CD1c-positive myeloid dendritic cell (primary cell): ENCODE results near the gene SRPK2.
"Not testable (repeated sequence)": the region's sequence is repeated elsewhere in the genome, so short reads cannot be mapped to it uniquely, and the experiment has no call there.

Experiments used
- DNase-seq: peaks from one replicate; pipeline ENCODE4 v3.0.0-alpha.2; 2016; ENCODE audit errors: extremely low spot score

SRPK2 gene

GRCh38 chr7:105339404-105340323, 49.1 kb downstream of the SRPK2 start:
- DNase-seq = no peak

GRCh38 chr7:105337529-105337928, 51.2 kb downstream of the SRPK2 start:
- no peak for DNase-seq

GRCh38 chr7:105336009-105336408, 52.7 kb downstream of the SRPK2 start:
- DNase-seq = peak; percentile 33

DNA sequence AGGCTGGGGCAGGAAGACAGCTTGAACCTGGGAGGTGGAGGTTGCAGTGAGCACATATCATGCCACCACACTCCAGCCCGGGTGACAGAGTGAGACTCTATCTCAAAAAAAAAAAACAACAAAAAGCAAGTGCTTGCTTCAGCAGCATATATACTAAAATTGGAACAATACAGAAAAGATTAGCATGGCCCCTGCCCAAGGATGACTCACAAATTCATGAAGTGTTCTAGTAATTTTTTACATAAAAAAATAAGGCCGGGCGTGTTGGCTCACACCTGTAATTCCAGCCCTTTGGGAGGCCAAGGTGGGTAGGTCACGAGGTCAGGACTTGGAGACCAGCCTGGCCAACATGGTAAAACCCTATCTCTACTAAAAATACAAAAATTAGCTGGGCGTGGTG, 56.1 kb downstream of the SRPK2 start:
- not testable (repeated sequence) for DNase-seq

GRCh38 chr7:105330526-105330925, 58.2 kb downstream of the SRPK2 start:
- no peak for DNase-seq

GRCh38 chr7:105327201-105327600, 61.5 kb downstream of the SRPK2 start:
- DNase-seq = no peak

GRCh38 chr7:105325216-105325904, 63.4 kb downstream of the SRPK2 start:
- DNase-seq = peak; percentile 75

DNA sequence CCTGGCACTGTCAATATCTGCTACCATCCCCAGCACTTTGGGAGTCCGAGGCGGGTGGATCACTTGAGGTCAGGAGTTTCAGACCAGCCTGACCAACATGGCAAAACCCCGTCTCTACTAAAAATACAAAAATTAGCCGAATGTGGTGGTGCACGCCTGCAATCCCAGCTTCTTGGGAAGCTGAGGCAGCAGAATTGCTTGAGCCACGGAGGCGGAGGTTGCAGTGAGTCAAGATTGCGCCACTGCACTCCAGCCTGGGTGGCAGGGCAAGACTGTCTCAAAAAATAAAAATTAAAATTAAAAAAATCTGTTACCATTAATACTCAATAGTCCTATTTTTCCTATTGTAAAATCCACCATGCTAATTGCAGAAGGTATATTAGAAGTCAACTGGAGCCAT, 64.1 kb downstream of the SRPK2 start:
- peak; percentile 62 for DNase-seq

DNA sequence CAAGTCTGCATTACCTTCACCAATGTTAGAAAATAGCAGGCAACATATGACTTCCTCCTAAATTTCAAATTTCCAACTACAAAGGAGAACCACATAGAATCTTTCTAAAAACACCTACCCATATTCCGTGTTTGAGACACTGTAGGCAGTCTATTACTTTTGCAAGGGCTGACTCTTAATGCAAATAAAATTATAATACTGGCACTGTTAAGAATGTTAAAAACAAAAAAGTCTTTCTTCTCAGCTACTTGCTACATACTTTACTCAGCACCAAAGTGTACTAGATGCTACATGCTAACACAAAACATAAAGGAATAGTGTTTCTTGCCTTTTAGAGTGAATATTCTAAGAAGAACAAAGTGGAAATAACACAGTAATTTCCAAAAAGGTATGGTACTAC, 65.4 kb downstream of the SRPK2 start:
- DNase-seq = peak; percentile 44

DNA sequence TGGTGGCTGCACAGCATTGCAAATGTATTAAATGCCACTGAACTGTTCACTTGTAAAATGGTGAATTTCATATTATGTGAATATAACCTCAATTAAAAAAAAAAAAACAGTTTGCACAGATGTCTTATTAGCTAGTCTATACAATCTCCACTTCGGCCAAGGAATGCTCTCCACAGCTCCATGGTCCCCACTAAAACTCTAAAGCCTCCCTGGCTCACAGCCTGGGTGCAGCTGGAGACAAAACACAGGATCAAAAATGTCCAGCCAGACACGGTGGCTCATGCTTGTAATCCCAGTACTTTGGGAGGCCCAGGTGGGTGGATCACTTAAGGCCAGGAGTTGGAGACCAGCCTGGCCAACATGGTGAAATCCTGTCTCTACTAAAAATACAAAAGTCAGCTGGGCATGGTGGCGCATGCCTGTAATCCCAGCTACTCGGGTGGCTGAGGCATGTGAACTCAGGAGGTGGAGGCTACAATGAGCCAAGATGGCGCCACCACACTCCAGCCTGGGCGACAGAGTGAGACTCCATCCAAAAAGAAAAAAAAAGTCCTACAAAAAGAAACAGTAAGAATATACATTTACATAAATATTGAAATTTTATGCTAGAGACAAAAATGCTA, 66.0 kb downstream of the SRPK2 start:
- DNase-seq = no peak

DNA sequence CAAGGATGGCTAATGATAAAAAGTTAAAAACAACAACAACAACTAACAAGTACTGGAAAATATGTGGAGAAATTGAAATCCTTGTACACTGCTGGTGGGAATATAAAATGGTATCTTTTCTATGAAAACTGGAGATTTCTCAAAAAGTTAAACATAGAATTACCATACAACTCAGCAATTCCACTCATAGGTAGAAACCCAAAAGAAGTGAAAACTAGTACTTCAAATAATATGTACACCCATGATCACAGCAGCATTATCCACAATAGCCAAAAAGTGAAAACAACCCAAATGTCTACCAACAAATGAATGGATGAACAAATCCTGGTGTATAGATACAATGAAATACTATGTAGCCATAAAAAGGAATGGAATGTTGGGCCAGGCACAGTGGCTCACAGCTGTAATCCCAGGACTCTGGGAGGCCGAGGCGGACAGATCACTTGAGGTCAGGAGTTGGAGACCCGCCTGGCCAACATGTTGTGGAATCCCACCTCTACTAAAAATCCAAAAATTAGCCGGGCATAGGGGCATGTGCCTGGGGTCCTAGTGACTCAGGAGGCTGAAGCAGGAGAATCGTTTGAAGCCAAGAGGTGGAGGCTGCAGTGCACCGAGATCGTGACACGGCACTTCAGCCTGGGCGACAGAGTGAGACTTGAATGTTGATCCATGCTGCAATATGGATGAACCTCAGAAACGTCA, 66.8 kb downstream of the SRPK2 start:
- no peak for DNase-seq

GRCh38 chr7:105320896-105321295, 67.8 kb downstream of the SRPK2 start:
- no peak for DNase-seq

GRCh38 chr7:105319578-105319977, 69.1 kb downstream of the SRPK2 start:
- DNase-seq = no peak

- no peak for DNase-seq
Measured at GRCh38 chr7:105316578-105317344, 72.0 kb downstream of the SRPK2 start.

GRCh38 chr7:105315357-105315756, 73.4 kb downstream of the SRPK2 start:
- DNase-seq = no peak

DNA sequence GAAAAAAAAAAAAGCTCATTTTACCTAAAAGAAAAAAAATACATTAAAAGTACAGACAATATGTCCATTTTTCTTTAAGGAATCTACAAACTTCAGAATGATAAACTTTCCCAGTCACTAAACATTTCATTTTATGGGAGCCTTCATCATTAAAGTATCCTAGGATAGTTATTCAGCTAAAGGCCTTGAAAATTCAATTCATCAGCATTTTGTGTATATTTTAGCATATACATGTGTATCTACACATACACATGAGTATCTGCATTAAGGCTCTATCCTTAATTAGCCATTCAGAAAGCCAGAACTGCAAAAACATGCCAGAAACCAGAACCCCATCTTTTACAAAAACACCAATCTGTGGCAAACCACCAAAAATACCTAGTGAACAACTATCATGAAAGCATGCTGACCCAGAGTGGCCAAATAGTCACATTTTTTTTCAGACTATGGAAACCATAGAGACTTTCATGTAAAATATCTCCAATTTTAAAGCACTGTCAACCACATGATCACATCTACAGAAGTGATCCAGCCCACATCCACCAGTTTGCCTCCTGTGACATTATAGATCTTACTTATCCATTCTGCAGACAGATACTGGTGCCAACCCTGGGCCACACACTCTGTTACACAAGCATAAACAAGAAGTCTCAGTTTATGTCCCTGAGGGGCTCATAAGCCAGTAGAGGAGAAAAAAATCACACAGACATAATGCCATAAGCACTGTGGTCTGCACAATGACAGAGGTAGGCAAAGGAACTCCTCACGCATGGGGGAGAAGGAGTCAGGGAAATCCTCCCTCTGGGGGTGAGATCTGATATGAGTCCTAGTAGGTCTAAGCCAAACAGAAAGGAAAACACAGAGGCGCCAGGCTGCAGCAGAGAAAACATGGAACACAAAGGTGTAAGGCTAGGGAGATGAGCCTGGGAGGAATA, 79.2 kb downstream of the SRPK2 start:
- DNase-seq = no peak

- no peak for DNase-seq
Measured at GRCh38 chr7:105307163-105307672, 81.5 kb downstream of the SRPK2 start.

DNA sequence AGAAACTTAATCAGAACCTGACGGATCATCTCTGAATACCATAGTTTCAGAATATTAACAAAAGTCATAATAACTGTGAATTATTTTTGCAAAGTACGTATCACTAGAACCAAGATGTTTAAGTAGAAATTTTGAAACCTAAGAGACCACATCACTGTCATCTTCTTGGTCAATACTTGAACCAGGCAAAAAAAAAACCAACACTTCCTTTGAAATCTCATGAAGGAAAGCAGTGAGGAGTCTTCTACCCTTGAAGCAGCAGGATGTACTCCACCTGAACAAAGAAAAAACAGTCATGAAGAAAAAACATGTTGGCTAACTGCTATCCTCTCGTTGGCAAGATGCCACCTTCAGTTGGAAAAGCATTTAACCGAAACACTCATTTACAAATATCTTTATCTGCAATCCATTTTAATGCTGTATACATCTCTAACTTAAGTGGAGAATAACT, 82.4 kb downstream of the SRPK2 start:
- DNase-seq = no peak

- DNase-seq = no peak
Measured at GRCh38 chr7:105305633-105306032, 83.1 kb downstream of the SRPK2 start.
